ENCODE data around the gene IL19. TPM values are rescaled to one million over a fixed set of nuclear protein-coding genes. Genes with fewer than 3 reads are reported as not detected.

The IL19 gene
- total and polyA plus RNA-seq, 9 of the 15 experiments (the other 6 are each of a cell fraction or from before 2014, with no cell fraction given): not detected

DNA sequence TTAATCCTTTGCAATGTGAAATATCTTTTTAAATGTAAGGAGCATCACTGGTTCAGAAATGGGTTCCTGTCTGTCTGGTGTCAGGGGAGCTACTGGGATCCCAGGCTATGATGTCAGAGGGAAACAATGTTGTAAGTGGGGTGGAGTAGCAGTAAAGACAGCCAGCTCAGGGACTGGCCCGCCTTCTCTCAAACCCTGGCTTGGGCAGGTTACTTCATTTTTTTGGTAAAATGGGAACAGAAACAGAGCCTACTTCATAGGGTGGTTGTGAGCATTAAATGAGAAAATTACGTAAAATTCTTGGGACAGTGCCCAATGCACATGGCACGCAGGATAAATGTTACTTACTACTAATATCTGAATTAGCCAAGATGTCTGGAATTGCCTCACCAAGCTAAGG lies 64.1 kb downstream of the IL19 start:
- TF ChIP-seq PTTG1 (tag; IDR thresholded peaks at IDR 0.05; ENCODE audit: low read depth): no peak
- TF ChIP-seq EP300 (IDR thresholded peaks at IDR 0.05; ENCODE audit: low read length): no peak
- TF ChIP-seq RBM14 (IDR thresholded peaks at IDR 0.05; ENCODE audit: borderline replicate concordance, insufficient read depth, low read depth, low read length): no peak
- TF ChIP-seq ARHGAP35 (IDR thresholded peaks at IDR 0.05; ENCODE audit: partially characterized antibody): no peak
- no peak for TF ChIP-seq HMGN3 (IDR thresholded peaks at IDR 0.05; ENCODE audit: borderline replicate concordance, extremely low read depth, insufficient read length, low read depth, low read length)
- TF ChIP-seq NONO (IDR thresholded peaks at IDR 0.05; ENCODE audit: low read depth in 2 of 2, low read length in 1 of 2): no peak
- no peak for TF ChIP-seq BRD4 (IDR thresholded peaks at IDR 0.05)
- TF ChIP-seq, protein P1, sequence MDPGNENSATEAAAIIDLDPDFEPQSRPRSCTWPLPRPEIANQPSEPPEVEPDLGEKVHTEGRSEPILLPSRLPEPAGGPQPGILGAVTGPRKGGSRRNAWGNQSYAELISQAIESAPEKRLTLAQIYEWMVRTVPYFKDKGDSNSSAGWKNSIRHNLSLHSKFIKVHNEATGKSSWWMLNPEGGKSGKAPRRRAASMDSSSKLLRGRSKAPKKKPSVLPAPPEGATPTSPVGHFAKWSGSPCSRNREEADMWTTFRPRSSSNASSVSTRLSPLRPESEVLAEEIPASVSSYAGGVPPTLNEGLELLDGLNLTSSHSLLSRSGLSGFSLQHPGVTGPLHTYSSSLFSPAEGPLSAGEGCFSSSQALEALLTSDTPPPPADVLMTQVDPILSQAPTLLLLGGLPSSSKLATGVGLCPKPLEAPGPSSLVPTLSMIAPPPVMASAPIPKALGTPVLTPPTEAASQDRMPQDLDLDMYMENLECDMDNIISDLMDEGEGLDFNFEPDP (CRISPR knock-in tag; IDR thresholded peaks at IDR 0.05): no peak
- TF ChIP-seq, protein P2, sequence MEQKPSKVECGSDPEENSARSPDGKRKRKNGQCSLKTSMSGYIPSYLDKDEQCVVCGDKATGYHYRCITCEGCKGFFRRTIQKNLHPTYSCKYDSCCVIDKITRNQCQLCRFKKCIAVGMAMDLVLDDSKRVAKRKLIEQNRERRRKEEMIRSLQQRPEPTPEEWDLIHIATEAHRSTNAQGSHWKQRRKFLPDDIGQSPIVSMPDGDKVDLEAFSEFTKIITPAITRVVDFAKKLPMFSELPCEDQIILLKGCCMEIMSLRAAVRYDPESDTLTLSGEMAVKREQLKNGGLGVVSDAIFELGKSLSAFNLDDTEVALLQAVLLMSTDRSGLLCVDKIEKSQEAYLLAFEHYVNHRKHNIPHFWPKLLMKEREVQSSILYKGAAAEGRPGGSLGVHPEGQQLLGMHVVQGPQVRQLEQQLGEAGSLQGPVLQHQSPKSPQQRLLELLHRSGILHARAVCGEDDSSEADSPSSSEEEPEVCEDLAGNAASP (IDR thresholded peaks at IDR 0.05): no peak
- no peak for TF ChIP-seq ZNF695 (CRISPR knock-in tag; IDR thresholded peaks at IDR 0.05)
- Histone ChIP-seq H3K36me3 (ENCODE audit: control insufficient read depth, insufficient read depth, low read length) (no peaks in the 10 kb centered on the region), H3K27me3 (ENCODE audit: control insufficient read depth in 2 of 2, insufficient read depth in 2 of 2, low read length in 2 of 2) (peaks cover 66 to 68% of the 10 kb centered on the region in 2 experiments), H3K4me2 (ENCODE audit: insufficient read depth, low read length) (no peak overlapping the region), H3K9me1 (ENCODE audit: control insufficient read depth, insufficient read depth, low read length) (no peaks in the 10 kb centered on the region), H2AFZ (ENCODE audit: low read depth, low read length) (no peak overlapping the region), H3K27ac (ENCODE audit: extremely low read depth, low read depth, low read length) (no peak overlapping the region), H3K9me3 (replicated peaks; ENCODE audit: control insufficient read depth, insufficient read depth, low read depth, low read length) (no peaks in the 10 kb centered on the region), H3K79me2 (ENCODE audit: control insufficient read depth, insufficient read depth, low read length) (no peaks in the 10 kb centered on the region), H4K20me1 (replicated peaks; ENCODE audit: control insufficient read depth, insufficient read depth, low read length) (no peaks in the 10 kb centered on the region; the same call in none of the 2 replicates), H3K9ac (ENCODE audit: insufficient read depth in 1 of 2, low read depth in 2 of 2, low read length in 2 of 2) (no peak overlapping the region), H3K4me3 (no peak overlapping the region), H3K4me1 (replicated peaks in 1 of 2; ENCODE audit: control insufficient read depth in 2 of 2, insufficient read depth in 2 of 2, low read length in 2 of 2) (no peaks in the 10 kb centered on the region; a peak in 1 of 5 replicates)
- ATAC-seq: no peak
- CTCF ChIA-PET (ENCODE audit: low intra/inter-chr PET ratio): no interaction called here
- in situ Hi-C loops (cut with MboI) (no loop called here), intact Hi-C loops (cut with micrococcal nuclease) (no loop called here)
- FAIRE-seq: no peak
- BruUV-seq (replicated peaks): no TSS peak
- POLR2A ChIA-PET: interaction anchor here (0.7 to 1.3 kb wide), 4 partner anchors 9 to 49 kb away, joined by 3 to 5 read pairs (median 4); no protein-coding TSS in a partner anchor
- WGBS (ENCODE audit: insufficient coverage, low coverage, missing lambda C conversion rate): 0% methylated on average over 3 of the region's 3 CpGs
- DNase-seq (ENCODE audit: extremely low read depth in 1 of 4, low spot score in 3 of 4): no peak

Measured in K562 (cell line).